ENCODE measurements around the gene ALPK1.

The ALPK1 gene

DNA sequence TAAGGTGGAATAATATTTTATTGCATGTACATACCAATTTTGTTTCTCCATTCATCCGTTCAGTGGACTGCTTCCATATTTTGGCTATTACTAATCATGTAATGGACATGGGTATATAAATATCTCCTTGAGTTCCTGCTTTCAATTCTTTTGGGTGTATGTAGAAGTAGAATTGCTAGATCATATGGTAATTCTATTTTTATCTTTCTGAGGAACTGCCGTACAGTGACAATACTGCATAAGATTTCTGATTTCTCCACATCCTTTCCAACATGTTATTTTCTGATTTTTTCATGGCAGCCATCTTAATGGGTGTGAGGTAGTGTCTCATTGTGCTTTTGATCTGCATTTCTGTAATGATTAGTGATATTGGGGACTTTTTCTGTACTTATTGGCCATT, 19.2 kb downstream of the ALPK1 start:
- H3K4me3 ChIP-seq (replicated peaks in 1 of 2; ENCODE audit: low read depth in 2 of 2, low read length in 2 of 2): no peak overlapping the region
- no peak for TF ChIP-seq CTCF (IDR thresholded peaks at IDR 0.05; ENCODE audit: low read depth, low read length)
- no peak for DNase-seq (ENCODE audit: low read depth in 2 of 2)

DNA sequence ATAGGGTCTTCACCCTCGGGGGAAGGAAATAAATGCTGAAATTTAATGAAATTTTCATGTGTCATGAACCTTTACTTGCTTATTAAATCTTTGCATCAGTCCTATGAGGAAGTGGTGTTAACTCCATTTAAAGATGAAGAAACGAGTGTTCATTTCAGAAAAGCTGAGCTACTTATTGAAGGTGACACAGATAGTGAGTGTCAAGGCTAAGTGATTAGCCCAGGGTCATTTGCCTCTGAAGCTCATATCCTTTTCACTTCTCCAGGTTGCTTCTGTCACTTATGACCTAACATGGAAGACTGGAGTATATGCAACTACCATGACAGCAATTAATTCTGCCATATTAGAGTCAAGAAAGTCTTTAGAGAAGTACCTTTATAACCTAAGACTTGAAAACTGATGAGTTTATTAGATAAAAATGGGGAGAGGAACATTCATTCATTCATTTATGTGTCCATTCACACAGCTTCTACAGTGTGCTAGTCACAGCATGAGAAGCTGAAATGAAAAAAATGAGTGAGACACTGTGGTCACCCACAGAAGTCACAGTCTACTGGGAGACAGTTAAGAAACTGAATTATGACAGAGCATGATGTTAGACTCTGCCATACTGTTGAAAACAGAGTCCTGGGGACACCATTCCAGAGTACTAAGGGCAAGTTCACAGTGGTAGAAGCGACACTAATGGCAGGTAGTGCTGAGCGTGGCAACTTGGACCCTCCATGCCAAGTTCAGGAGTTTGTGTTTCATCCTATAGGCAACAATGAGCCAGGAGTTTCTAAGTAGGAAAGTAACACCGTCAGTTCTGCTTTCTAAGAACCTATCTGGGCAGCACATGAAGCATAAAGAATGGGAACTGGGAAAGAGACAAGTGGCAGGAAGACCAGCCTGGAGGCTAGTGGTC, 21.3 kb downstream of the ALPK1 start:
- DNase-seq (ENCODE audit: low read depth in 2 of 2): no peak

DNA sequence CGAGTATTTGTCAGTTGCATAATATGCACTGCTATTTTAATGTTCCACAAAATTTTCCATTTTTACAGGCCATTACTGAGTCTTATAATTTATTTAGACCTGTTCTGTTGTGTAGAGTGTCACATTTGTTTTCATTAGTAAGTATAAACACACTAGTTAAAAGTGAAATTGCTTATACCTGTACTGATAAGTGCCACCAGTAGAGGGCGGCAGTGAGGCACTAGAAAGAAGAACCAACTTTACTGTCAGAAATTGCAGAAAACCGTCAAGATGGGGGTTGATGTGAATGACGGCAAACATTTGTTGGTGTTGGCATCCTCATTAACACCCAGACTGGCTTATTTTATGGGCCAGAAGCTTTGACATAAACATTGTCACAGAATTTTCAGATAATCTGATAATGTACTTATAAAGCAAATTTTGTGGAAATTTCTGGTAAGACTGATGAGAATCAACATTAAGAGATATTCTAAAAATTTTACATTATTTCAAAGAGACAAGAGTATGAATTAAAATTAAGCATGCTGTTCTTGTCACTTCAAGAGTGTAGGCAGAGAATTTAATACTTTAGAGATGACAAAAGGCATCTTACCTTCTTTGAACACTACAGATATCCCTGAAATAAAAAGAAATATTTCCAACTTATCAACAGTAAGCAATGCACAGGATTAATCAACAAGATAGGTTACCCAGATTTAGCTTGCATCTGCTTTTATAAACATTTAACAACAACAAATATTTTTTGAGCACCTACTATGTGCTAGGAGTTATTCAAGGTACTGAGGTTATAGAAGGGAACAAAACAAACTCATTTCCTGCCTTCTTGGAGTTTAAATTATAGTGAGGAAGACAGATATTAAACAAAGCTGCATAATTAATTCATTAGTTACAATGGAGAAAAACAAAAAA, 24.9 kb downstream of the ALPK1 start:
- no peak overlapping the region for H3K4me3 ChIP-seq (replicated peaks in 1 of 2; ENCODE audit: low read depth in 2 of 2, low read length in 2 of 2)
- DNase-seq (ENCODE audit: low read depth in 2 of 2): peak; percentile 69 to 75
- TF ChIP-seq CTCF (IDR thresholded peaks at IDR 0.05; ENCODE audit: low read depth, low read length): peak; percentile 88

More for the DNA sequence above, 21.3 kb downstream of the ALPK1 start:
- H3K4me3 ChIP-seq (replicated peaks in 1 of 2; ENCODE audit: low read depth in 2 of 2, low read length in 2 of 2): no peak overlapping the region
- TF ChIP-seq CTCF (IDR thresholded peaks at IDR 0.05; ENCODE audit: low read depth, low read length): no peak

GRCh38 chr4:112322866-112323265, 25.7 kb downstream of the ALPK1 start:
- no peak for DNase-seq (ENCODE audit: low read depth in 2 of 2)
- no peak for TF ChIP-seq CTCF (IDR thresholded peaks at IDR 0.05; ENCODE audit: low read depth, low read length)

GRCh38 chr4:112325530-112325929, 28.4 kb downstream of the ALPK1 start:
- no peak for DNase-seq (ENCODE audit: low read depth in 2 of 2)
- TF ChIP-seq CTCF (IDR thresholded peaks at IDR 0.05; ENCODE audit: low read depth, low read length): no peak
- no peak overlapping the region for H3K4me3 ChIP-seq (replicated peaks in 1 of 2; ENCODE audit: low read depth in 2 of 2, low read length in 2 of 2)

More at GRCh38 chr4:112322866-112323265, 25.7 kb downstream of the ALPK1 start:
- no peak overlapping the region for H3K4me3 ChIP-seq (replicated peaks in 1 of 2; ENCODE audit: low read depth in 2 of 2, low read length in 2 of 2)

- peak; percentile 46 for TF ChIP-seq CTCF (IDR thresholded peaks at IDR 0.05; ENCODE audit: low read depth, low read length)
- peak; percentile 73 to 78 for DNase-seq (ENCODE audit: low read depth in 2 of 2)
- H3K4me3 ChIP-seq (replicated peaks in 1 of 2; ENCODE audit: low read depth in 2 of 2, low read length in 2 of 2): no peak overlapping the region
These were observed 31.0 kb downstream of the ALPK1 start for GRCh38 chr4:112327965-112328733.
